HepG2 (cell line): Measurements from ENCODE around the gene ALDH9A1. TPM values are rescaled to one million over a fixed set of nuclear protein-coding genes. Genes with fewer than 3 reads are reported as not detected.

Experiments
- HOXA3 ChIP-seq: sonication (generic); formaldehyde crosslinking; IDR thresholded peaks from 2 replicates; pipeline ENCODE4 v1.5.0; 2020; ENCODE audit warnings: missing genetic modification reagents
- NCOA1 ChIP-seq: sonication (generic); formaldehyde crosslinking; IDR thresholded peaks from 2 replicates; pipeline ENCODE4 v1.9.0; 2021; ENCODE audit warnings: missing genetic modification reagents
- NR2F2 ChIP-seq: IDR thresholded peaks from 2 replicates; pipeline ENCODE4 v1.6.1; 2012; ENCODE audit warnings: low read depth, inconsistent platforms, borderline replicate concordance
- PRPF4 ChIP-seq: fragments of 200-400 bp; formaldehyde crosslinking; IDR thresholded peaks from 2 replicates; pipeline ENCODE4 v1.6.1; 2016; ENCODE audit warnings: low read length, low read depth; ENCODE audit not compliant: poor library complexity, severe bottlenecking
- RBFOX2 ChIP-seq: fragments of 200-400 bp; formaldehyde crosslinking; IDR thresholded peaks from 2 replicates; pipeline ENCODE4 v1.6.1; 2017; ENCODE audit warnings: low read depth, mild to moderate bottlenecking, low read length
- ZMYM2 ChIP-seq: sonication (generic); formaldehyde crosslinking; IDR thresholded peaks from 2 replicates; pipeline ENCODE4 v1.8.0; 2022; ENCODE audit warnings: mild to moderate bottlenecking, missing genetic modification reagents
- ZNF230 ChIP-seq: sonication (generic); formaldehyde crosslinking; IDR thresholded peaks from 2 replicates; pipeline ENCODE4 v1.4.0; 2020; ENCODE audit warnings: mild to moderate bottlenecking, missing genetic modification reagents
- ZNF407 ChIP-seq: sonication (generic); formaldehyde crosslinking; IDR thresholded peaks from one replicate; pipeline ENCODE4 v1.5.1; 2020; ENCODE audit warnings: mild to moderate bottlenecking, missing genetic modification reagents; ENCODE audit errors: not compliant biosample characterization
- ZNF547 ChIP-seq: sonication (generic); formaldehyde crosslinking; IDR thresholded peaks from 2 replicates; pipeline ENCODE4 v1.5.1; 2020; ENCODE audit warnings: mild to moderate bottlenecking, missing genetic modification reagents
- ZNF576 ChIP-seq: sonication (generic); formaldehyde crosslinking; IDR thresholded peaks from 2 replicates; pipeline ENCODE4 v1.4.0; 2020; ENCODE audit warnings: mild to moderate bottlenecking, missing genetic modification reagents
- ZNF710 ChIP-seq: sonication (generic); formaldehyde crosslinking; IDR thresholded peaks from 2 replicates; pipeline ENCODE4 v1.5.0; 2020; ENCODE audit warnings: mild to moderate bottlenecking, missing genetic modification reagents, borderline replicate concordance
- ZNF790 ChIP-seq: sonication (generic); formaldehyde crosslinking; IDR thresholded peaks from 2 replicates; pipeline ENCODE4 v1.8.0; 2022; ENCODE audit warnings: missing genetic modification reagents, mild to moderate bottlenecking, borderline replicate concordance
- polyA plus RNA-seq, 8 experiments: library from polyadenylated mRNA; depleted of rRNA in 3 of 8; stranded (reverse) in 7 of 8; unstranded in 1 of 8; fragments of >200 nt; fragmentation: Illumina TruSeq in 4 of 8; extraction: Trizol in 4 of 8; gene quantifications; 2 replicates each; pipeline versions ENCODE4 v1.2.1 to v1.2.3, GENCODE V29; 2011 to 2016; ENCODE audit warnings: low read depth in 4 of 8, missing spikeins in 1 of 8, mixed read lengths in 1 of 8; ENCODE audit not compliant: insufficient read depth in 1 of 8
- total RNA-seq, 5 experiments: library from RNA; depleted of rRNA; stranded (reverse); fragments of >200 nt; fragmentation: Illumina TruSeq; extraction: Trizol; gene quantifications; 2 replicates each; pipeline ENCODE4 v1.2.3, GENCODE V29; 2016; ENCODE audit warnings: low read depth in 1 of 5
- TF ChIP-seq, protein P1 (sequence below): sonication (generic); formaldehyde crosslinking; IDR thresholded peaks from 2 replicates; pipeline ENCODE4 v1.8.1; 2023; ENCODE audit warnings: mild to moderate bottlenecking, moderate library complexity, missing genetic modification reagents
- TF ChIP-seq, protein P2 (sequence below): sonication (generic); formaldehyde crosslinking; IDR thresholded peaks from 2 replicates; pipeline ENCODE4 v1.5.0; 2020; ENCODE audit warnings: missing genetic modification reagents, mild to moderate bottlenecking, borderline replicate concordance

Gene ALDH9A1
- total and polyA plus RNA-seq, 2 of the 13 experiments (the other 11 are each of a cell fraction or from before 2014, with no cell fraction given) = 27.5 to 38.5 TPM

GRCh38 chr1:165697881-165698760 lies at the start of gene ALDH9A1 (continued):
- peak; percentile 64; the same call in 1 of the 2 replicates for TF ChIP-seq ZNF710 (CRISPR knock-in tag)
- TF ChIP-seq PRPF4 = no peak
- TF ChIP-seq, protein P1, sequence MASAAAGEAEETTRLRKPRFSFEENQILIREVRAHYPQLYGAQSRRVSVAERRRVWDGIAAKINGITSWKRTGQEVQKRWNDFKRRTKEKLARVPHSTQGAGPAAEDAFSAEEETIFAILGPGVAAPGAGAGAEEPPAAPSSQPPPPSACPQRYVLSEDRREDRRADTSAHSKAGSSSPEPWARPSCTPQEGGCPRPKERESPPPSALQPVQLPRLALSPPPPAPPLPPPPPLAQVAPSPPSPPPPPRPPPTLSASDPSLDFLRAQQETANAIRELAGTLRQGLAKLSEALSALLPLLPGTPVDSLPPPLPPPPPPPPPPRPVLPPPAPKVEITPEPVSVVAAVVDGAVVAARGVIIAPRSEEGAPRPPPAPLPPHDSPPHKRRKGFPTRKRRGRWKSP = peak; percentile 68; the same call in 1 of the 2 replicates
- TF ChIP-seq ZNF407 = peak; percentile 68
- 0 out of 2 replicates have a peak, but pooled peaks have one; percentile 35 for TF ChIP-seq ZNF230 (CRISPR knock-in tag)
- TF ChIP-seq, protein P2, sequence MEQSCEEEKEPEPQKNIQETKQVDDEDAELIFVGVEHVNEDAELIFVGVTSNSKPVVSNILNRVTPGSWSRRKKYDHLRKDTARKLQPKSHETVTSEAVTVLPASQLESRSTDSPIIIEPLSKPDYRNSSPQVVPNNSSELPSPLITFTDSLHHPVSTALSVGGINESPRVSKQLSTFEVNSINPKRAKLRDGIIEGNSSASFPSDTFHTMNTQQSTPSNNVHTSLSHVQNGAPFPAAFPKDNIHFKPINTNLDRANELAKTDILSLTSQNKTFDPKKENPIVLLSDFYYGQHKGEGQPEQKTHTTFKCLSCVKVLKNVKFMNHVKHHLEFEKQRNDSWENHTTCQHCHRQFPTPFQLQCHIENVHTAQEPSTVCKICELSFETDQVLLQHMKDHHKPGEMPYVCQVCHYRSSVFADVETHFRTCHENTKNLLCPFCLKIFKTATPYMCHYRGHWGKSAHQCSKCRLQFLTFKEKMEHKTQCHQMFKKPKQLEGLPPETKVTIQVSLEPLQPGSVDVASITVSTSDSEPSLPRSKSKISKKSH (CRISPR knock-in tag) = peak; percentile 74
- 0 out of 2 replicates have a peak, but pooled peaks have one; percentile 44 for TF ChIP-seq NCOA1 (CRISPR knock-in tag)
- TF ChIP-seq ZNF547 (CRISPR knock-in tag) = peak; percentile 74; the same call in 1 of the 2 replicates
- TF ChIP-seq NR2F2 = no peak
- peak; percentile 68; the same call in 1 of the 2 replicates for TF ChIP-seq ZMYM2 (CRISPR knock-in tag)
- peak; percentile 77; the same call in 1 of the 2 replicates for TF ChIP-seq ZNF790 (CRISPR knock-in tag)
- peak; percentile 85 for TF ChIP-seq RBFOX2
- 0 out of 2 replicates have a peak, but pooled peaks have one; percentile 27 for TF ChIP-seq ZNF576 (CRISPR knock-in tag)
- peak; percentile 41; the same call in 1 of the 2 replicates for TF ChIP-seq HOXA3 (CRISPR knock-in tag)
